ENCODE data around the gene CCR7.

The CCR7 gene

DNA sequence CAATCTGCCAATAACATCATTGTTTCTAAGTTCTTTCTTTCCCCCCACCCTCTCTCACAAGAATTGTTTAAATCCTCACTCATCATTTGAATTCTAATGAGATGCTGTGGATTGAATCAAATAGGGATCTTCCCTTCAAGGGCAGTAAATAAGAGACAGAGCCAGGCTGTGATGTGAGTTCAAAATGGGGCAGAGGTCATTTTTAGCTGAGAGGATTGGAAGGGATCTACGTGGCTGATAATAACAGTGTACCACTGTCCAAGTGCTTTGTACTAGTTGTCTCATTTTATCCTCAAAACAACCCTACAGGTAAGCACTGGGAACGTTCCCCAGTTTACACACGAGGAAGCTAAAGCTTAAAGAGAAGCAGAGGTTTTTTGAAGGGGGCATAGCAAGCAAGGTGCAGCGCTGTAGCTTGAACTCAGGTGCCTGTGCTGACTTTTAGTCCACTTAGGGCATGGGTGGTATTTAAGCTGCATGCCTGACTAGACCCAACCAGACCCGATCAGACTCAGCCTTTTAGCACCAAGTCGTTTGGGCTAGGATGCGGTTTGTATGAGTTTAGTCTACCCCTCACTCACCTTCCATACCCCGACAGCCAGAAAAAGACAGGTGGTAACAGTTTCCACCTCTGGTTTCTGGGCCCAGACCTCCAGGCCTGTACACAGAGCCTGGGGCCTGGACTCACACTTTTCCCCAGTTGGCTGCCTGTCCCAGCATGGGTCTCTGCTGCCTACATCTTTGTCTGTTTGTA, 39.2 kb upstream of the CCR7 start (continued):
- TF ChIP-seq ZNF677 (tag by site-specific recombination; IDR thresholded peaks at IDR 0.05) (no peak), CTCF (tag by site-specific recombination; IDR thresholded peaks at IDR 0.05) (no peak), ZSCAN23 (tag by site-specific recombination; IDR thresholded peaks at IDR 0.05) (no peak), ZNF701 (tag by site-specific recombination; IDR thresholded peaks at IDR 0.05) (no peak), ZSCAN5A (tag by site-specific recombination; IDR thresholded peaks at IDR 0.05) (no peak)

DNA sequence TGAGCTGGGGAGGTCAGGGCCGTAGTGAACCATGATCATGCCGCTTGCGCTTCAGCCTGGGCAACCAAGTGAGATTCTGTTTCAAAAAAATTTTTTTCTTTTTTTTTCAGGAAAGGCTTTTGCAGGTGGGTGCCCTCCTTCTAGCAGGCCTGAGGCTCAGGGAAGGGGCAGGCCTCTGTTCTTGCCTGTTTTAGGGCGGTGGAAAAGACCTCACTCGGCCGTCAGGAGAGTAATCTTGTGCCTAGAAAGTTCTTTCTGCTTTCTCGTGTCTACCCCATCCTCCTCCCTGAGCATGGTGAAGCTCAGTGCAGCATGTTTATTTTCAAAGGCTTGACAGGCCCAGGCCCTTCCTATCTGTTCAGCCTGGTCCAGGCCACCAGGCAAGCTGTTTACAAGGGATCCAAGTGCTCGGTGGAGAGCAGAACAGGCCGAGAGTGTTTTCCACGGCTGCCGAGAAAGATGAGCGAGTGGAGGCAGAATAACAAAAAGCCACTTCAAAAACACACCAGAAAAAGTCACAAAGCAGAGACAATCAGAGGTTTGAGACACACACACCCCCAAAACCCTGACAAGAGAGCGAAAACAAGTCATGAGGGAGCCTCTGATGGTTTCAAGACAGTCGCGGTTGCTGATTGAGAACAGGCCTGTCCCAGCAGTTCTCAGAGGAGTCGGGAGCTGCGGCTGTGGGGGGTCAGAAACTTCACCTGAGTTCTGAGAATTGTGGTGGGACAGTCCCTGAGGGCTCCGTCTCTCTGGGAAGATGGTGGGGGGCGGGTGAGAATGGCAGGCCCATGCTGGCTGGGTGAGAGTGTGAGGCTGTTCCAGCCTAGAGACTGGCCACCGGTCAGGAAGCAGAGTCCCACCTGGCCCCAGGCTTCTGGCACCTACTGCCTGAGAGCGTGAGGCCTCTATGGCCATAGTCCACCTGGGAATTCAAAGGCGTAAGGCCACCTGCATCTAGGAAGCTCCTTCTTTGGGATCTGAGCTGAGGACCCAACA, 37.5 kb upstream of the CCR7 start:
- ChIA-PET CTCF (interaction anchor here (0.5 to 2.6 kb wide), 5 partner anchors 12 to 1065 kb away, joined by 3 to 13 read pairs (median 4); no protein-coding TSS in a partner anchor), POLR2A (interaction anchor here (0.7 kb wide), 2 partner anchors 9 to 17 kb away, joined by 3 to 4 read pairs; no protein-coding TSS in a partner anchor)
- H3K4me1 ChIP-seq (ENCODE audit: control insufficient read depth, insufficient read depth, low read length) = no peaks in the 10 kb centered on the region
- no peak overlapping the region for H3K27ac ChIP-seq (ENCODE audit: extremely low read depth, low read depth, low read length)
- no peaks in the 10 kb centered on the region for H3K9me3 ChIP-seq (ENCODE audit: control insufficient read depth, insufficient read depth, low read depth, low read length)
- no peak overlapping the region for H3K4me3 ChIP-seq (ENCODE audit: low read depth, low read length)
- no peaks in the 10 kb centered on the region for H3K36me3 ChIP-seq (ENCODE audit: control insufficient read depth in 2 of 2, insufficient read depth in 1 of 2, low read length in 2 of 2)
- TF ChIP-seq ZNF221 (tag by site-specific recombination; IDR thresholded peaks at IDR 0.05; ENCODE audit: borderline replicate concordance) (no peak), ZNF324 (tag by site-specific recombination; IDR thresholded peaks at IDR 0.05) (no peak), ZNF184 (tag by site-specific recombination; IDR thresholded peaks at IDR 0.05) (no peak), ZNF341 (tag by site-specific recombination; IDR thresholded peaks at IDR 0.05; ENCODE audit: low read depth) (no peak), ZNF112 (tag by site-specific recombination; IDR thresholded peaks at IDR 0.05) (no peak), GLIS1 (tag by site-specific recombination; IDR thresholded peaks at IDR 0.05) (no peak), ZNF416 (tag by site-specific recombination; IDR thresholded peaks at IDR 0.05) (no peak), ZNF140 (tag by site-specific recombination; IDR thresholded peaks at IDR 0.05) (no peak), ZNF677 (tag by site-specific recombination; IDR thresholded peaks at IDR 0.05) (no peak), ZNF354C (tag by site-specific recombination; IDR thresholded peaks at IDR 0.05; ENCODE audit: borderline replicate concordance, low read depth) (no peak), TCF7L2 (IDR thresholded peaks at IDR 0.05; ENCODE audit: borderline replicate concordance, low read depth, low read length) (no peak), ZNF785 (tag by site-specific recombination; IDR thresholded peaks at IDR 0.05) (no peak), ZBTB48 (tag by site-specific recombination; IDR thresholded peaks at IDR 0.05) (no peak), ZNF10 (tag by site-specific recombination; IDR thresholded peaks at IDR 0.05) (no peak), ZNF768 (tag by site-specific recombination; IDR thresholded peaks at IDR 0.05) (no peak), OSR2 (tag by site-specific recombination; IDR thresholded peaks at IDR 0.05) (no peak)
- TF ChIP-seq, protein P1, sequence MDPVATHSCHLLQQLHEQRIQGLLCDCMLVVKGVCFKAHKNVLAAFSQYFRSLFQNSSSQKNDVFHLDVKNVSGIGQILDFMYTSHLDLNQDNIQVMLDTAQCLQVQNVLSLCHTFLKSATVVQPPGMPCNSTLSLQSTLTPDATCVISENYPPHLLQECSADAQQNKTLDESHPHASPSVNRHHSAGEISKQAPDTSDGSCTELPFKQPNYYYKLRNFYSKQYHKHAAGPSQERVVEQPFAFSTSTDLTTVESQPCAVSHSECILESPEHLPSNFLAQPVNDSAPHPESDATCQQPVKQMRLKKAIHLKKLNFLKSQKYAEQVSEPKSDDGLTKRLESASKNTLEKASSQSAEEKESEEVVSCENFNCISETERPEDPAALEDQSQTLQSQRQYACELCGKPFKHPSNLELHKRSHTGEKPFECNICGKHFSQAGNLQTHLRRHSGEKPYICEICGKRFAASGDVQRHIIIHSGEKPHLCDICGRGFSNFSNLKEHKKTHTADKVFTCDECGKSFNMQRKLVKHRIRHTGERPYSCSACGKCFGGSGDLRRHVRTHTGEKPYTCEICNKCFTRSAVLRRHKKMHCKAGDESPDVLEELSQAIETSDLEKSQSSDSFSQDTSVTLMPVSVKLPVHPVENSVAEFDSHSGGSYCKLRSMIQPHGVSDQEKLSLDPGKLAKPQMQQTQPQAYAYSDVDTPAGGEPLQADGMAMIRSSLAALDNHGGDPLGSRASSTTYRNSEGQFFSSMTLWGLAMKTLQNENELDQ (tag by site-specific recombination; IDR thresholded peaks at IDR 0.05; ENCODE audit: low read depth) = no peak

All from HEK293 (cell line).